Subcutaneous abdominal adipose tissue (tissue), 5 donors: ENCODE measurements around the gene SPDYE5.
"Not testable (repeated sequence)": the region's sequence is repeated elsewhere in the genome, so short reads cannot be mapped to it uniquely, and the experiment has no call there.

Source experiments
- H3K27ac ChIP-seq: one replicate; pipeline ENCODE4 v1.7.0; 2013; ENCODE audit warnings: low read depth, mild to moderate bottlenecking, inconsistent platforms, low read length, moderate library complexity
- H3K27me3 ChIP-seq, 5 donors: one replicate each; pipeline ENCODE4 v1.7.0; 2013; ENCODE audit warnings: low read length in 5 of 5, inconsistent platforms in 1 of 5; ENCODE audit not compliant: control insufficient read depth in 5 of 5, insufficient read depth in 4 of 5
- H3K36me3 ChIP-seq, 5 donors: one replicate each; pipeline ENCODE4 v1.7.0; 2013; ENCODE audit warnings: low read length in 5 of 5; ENCODE audit not compliant: control insufficient read depth in 5 of 5, insufficient read depth in 5 of 5
- H3K4me1 ChIP-seq, 5 donors: one replicate each; pipeline ENCODE4 v1.7.0; 2013; ENCODE audit warnings: low read length in 5 of 5, mild to moderate bottlenecking in 3 of 5, moderate library complexity in 1 of 5; ENCODE audit not compliant: control insufficient read depth in 5 of 5, insufficient read depth in 5 of 5
- H3K4me3 ChIP-seq, 5 donors: one replicate each; pipeline ENCODE4 v1.7.0; 2013; ENCODE audit warnings: low read length in 5 of 5, low read depth in 1 of 5
- H3K9ac ChIP-seq, 5 donors: one replicate each; pipeline ENCODE4 v1.7.0; 2013; ENCODE audit warnings: low read length in 5 of 5, mild to moderate bottlenecking in 4 of 5, moderate library complexity in 3 of 5
- H3K9me3 ChIP-seq, 5 donors: one replicate each; pipeline ENCODE4 v1.7.0; 2013; ENCODE audit warnings: low read length in 5 of 5; ENCODE audit not compliant: control insufficient read depth in 5 of 5
- donor health status: healthy.
- donor health status: healthy.
- donor health status: healthy.
- donor health status: healthy.
- donor health status: healthy.

The SPDYE5 gene, protein sequence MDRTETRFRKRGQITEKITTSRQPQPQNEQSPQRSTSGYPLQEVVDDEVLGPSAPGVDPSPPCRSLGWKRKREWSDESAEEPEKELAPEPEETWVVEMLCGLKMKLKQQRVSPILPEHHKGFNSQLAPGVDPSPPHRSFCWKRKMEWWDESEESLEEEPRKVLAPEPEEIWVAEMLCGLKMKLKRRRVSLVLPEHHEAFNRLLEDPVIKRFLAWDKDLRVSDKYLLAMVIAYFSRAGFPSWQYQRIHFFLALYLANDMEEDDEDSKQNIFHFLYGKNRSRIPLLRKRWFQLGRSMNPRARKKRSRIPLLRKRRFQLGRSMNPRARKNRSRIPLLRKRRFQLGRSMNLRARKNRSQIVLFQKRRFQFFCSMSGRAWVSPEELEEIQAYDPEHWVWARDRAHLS

DNA sequence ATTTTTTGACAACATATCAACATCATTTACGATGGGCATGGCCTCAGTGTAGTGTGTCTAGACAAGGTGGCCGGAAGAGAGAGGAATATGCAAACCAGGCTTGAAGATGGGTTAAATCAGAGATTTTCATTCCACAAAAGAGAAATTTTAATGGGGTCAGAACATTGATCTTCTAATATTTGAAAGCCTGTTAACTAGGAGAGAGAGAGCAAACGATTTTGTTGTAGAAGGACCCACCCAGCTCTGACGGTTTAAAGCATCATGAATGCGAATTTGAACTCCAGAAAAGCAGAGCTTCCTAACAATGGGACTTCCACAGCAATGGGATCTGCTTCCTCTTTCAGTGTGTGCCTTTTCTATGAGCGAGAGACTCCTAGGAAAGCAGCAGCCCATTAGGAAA lies at the start of gene SPDYE5:
Gene SPDYE5, plus strand, starts transcription at position 301 of the 400 bp plus-strand sequence. CDS start 1,728 bp downstream, outside the sequence.
- not testable (repeated sequence) for H3K4me1 ChIP-seq, H3K27ac ChIP-seq, H3K4me3 ChIP-seq, H3K9ac ChIP-seq, H3K36me3 ChIP-seq, H3K27me3 ChIP-seq, H3K9me3 ChIP-seq

DNA sequence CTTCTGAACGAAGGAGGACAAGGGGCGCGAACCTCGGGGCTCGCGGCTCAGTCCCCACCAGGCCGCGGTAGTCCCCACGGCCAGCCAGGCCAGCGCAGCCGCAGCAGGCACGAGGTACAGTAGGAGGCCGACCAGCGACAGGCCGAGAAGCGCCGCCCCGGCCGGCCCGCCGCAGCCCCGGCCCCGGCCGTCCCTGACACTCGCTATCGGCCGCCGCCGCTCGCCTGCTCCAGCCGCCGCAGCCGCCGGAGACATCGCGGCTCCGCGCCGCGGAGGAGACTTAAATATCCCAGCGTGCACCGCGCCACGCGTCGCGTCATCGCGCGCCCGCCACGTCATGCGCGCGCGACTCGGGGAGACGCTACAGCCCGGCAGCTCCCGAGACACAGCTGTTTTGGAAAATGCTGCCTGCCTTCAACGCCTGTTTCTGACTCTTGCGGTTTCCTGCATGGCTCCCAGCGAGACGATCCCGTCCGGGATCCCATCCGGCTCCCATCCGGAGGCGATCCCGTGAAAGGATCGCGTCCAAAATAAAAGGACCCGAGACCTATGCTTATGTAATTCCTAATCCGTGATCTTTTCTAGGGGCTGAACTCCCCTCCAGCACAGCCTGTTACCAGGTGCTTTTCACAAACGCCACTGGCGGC lies 49.5 kb upstream of the SPDYE5 start:
- not testable (repeated sequence) for H3K9me3 ChIP-seq, H3K4me1 ChIP-seq, H3K27me3 ChIP-seq
- H3K4me3 ChIP-seq, result peak overlapping the region; percentile 54 to 71 (median 59)
- H3K9ac ChIP-seq, result peak overlapping the region in 4 of 5 donors; percentile 48 to 73 (median 68)
- H3K27ac ChIP-seq, result peak overlapping the region; percentile 67
- H3K36me3 ChIP-seq, result peaks cover 7 to 28% (median 20%) of the 10 kb centered on the region in 5 donors

DNA sequence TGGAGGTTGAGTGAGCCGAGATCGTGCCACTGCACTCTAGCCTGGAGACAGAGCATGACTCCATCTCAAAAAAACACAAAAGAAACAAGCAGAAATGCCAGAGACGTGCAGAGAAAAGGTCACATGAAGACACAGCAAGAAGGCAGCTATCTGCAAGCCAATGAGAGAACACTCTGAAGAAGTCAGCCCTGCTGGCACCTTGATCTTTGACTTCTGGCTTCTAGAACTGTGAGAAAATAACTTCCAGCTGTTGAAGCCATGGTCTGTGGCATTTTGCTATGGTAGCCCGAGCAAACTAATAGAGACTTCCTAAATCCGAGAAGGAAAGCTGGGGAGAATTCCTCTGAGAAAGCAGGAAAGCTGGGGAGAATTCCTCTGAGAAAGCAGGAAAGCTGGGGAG lies 42.2 kb upstream of the SPDYE5 start:
- not testable (repeated sequence) for H3K9ac ChIP-seq, H3K27ac ChIP-seq, H3K36me3 ChIP-seq, H3K9me3 ChIP-seq, H3K4me1 ChIP-seq, H3K4me3 ChIP-seq, H3K27me3 ChIP-seq

DNA sequence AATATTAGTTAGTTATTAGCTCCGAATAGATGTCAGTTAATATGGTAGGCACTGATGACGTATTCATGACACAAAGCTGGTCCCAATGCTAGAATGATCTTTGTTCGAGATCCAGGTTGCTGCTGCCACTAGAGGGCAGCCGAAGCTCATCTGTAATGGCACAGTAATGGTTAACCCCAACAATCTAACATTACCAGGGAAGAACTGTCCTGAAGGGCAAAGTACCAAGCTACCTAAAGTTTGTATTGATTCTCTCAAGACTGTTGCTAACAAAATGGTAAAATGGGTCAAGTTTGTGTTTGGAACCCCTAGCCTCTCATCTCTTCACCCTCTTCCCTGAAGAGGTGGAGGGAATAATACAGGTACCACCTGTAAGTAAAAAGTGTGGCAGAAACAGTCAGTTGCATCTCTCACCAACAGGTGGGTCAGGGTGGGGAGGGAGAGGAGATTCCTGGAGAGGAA lies 39.6 kb upstream of the SPDYE5 start:
- not testable (repeated sequence) for H3K27me3 ChIP-seq, H3K27ac ChIP-seq, H3K36me3 ChIP-seq, H3K4me3 ChIP-seq, H3K9me3 ChIP-seq, H3K4me1 ChIP-seq, H3K9ac ChIP-seq

DNA sequence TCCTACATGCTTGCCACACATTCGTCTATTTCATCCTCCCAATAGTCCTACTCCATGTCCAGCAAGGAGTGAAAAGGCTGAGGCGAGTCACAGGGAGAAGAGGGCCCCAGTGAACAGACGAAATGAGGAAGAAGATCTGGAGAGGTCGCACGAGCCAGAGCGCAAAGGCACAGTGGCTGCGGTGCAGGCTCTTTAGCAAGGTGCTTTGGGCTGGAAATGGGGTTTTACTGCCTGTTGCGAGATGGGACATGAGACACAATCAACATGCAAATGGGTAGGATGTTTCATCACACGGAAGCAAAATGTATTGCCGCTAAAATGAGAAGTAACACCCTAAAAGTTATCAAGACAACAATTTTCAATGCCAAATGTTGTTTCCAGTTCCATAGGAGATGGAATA lies 35.7 kb upstream of the SPDYE5 start:
- not testable (repeated sequence) for H3K27ac ChIP-seq, H3K36me3 ChIP-seq, H3K9me3 ChIP-seq, H3K4me3 ChIP-seq, H3K9ac ChIP-seq, H3K4me1 ChIP-seq, H3K27me3 ChIP-seq

DNA sequence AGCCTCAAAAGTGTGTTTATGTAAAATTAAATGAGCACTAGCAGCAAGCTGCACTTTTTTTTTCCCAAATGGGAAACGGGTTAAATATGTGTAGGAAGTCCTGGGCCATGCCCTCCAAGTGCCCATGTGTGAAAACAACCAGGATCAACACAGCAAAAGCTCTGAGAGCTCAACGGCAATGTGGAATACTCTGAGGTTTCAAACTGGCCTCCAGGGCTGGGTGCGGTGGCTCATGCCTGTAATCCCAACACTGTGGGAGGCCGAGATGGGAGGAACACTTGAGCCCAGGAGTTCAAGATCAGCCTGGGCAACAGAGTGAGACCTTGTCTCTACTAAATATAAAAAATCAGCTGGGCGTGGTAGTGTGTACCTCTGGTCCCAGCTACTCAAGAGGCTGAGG lies 34.1 kb upstream of the SPDYE5 start:
- not testable (repeated sequence) for H3K4me1 ChIP-seq, H3K27ac ChIP-seq, H3K36me3 ChIP-seq, H3K9me3 ChIP-seq, H3K4me3 ChIP-seq, H3K27me3 ChIP-seq, H3K9ac ChIP-seq

DNA sequence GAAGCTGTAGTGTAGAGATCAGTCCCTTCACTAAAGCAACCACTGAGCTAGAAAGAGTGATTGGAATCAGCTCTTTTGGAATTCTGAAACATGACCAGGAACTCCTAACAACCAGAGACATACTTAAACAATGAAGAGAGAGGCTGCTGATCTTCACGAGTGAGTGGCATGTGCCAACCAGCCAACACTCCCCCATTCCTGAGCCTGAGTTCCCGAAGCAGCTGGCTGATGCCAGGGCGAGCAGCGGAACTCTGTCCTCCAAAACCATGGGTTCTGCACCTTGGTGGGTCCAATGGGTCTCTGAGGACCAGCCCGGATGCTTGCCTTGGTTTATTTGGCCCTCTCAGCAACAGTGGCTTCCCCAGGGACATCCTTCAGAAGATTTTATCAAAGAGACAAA lies 31.6 kb upstream of the SPDYE5 start:
- not testable (repeated sequence) for H3K36me3 ChIP-seq, H3K27me3 ChIP-seq, H3K27ac ChIP-seq, H3K4me3 ChIP-seq, H3K4me1 ChIP-seq, H3K9me3 ChIP-seq, H3K9ac ChIP-seq

DNA sequence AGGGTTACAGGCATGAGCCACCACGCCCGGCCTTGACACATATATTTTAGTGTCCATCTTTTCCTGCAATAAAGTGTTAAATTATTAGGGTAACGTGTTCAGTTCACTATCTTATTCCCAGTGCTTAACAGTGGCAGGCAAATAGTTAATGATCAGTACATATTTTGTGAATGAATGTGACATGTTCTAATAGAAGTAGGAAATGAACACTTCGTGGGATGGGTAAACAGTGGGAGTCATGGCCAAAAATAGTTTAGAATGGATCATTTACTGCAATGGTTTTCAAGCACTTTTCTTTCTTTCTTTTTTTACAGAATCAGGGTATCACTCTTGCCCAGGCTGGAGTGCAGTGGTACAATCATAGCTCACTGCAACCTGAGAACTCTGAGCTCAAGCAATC lies 22.0 kb upstream of the SPDYE5 start:
- H3K27me3 ChIP-seq, H3K9ac ChIP-seq, H3K4me1 ChIP-seq, H3K9me3 ChIP-seq, H3K27ac ChIP-seq, H3K4me3 ChIP-seq: not testable (repeated sequence)
- peaks cover 3 to 14% (median 8%) of the 10 kb centered on the region in 5 donors for H3K36me3 ChIP-seq

DNA sequence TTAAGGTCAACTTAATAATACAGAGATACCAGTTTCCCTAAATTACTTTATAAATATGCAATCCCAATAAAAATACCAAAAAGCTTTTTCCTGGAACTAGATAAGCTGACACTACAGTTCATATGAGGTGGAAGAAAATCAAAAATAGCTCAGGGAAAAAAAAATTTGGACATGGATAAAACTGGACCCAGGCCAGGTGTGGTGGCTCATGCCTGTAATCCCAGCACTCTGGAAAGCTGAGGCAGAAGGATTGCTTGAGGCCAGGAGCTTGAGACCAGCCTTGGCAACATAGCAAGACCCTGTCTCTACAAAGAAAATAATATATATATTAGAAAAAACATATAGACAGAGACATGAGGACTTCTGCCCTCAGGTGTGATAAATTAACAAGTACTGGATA lies 14.7 kb upstream of the SPDYE5 start:
- H3K36me3 ChIP-seq, H3K9me3 ChIP-seq, H3K4me3 ChIP-seq, H3K27ac ChIP-seq, H3K9ac ChIP-seq, H3K4me1 ChIP-seq, H3K27me3 ChIP-seq: not testable (repeated sequence)

DNA sequence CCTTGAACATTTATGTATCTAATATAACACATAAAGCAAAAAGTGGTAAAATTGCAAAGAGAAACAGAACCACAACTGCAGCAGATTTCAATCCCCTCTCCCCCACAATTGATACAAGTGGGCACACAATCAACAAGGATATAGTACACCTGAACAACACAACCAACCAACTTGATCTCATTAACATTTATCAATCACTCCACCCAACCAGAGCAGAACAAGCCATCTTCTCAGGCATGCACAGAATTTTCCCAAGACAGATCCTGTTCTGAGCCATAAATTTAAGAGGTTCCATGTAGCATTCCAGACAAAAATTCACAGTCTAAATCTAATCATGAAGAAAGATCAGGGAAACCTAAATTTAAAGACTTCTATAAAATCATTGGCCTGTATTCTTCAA lies 11.8 kb upstream of the SPDYE5 start:
- H3K27me3 ChIP-seq, H3K9me3 ChIP-seq, H3K36me3 ChIP-seq, H3K4me3 ChIP-seq, H3K9ac ChIP-seq, H3K27ac ChIP-seq, H3K4me1 ChIP-seq: not testable (repeated sequence)
